Measurements from ENCODE around the gene PDCD6IP.
A peak's percentile ranks its signal among the peaks of the same experiment; 100 is the strongest.

Gene PDCD6IP

DNA sequence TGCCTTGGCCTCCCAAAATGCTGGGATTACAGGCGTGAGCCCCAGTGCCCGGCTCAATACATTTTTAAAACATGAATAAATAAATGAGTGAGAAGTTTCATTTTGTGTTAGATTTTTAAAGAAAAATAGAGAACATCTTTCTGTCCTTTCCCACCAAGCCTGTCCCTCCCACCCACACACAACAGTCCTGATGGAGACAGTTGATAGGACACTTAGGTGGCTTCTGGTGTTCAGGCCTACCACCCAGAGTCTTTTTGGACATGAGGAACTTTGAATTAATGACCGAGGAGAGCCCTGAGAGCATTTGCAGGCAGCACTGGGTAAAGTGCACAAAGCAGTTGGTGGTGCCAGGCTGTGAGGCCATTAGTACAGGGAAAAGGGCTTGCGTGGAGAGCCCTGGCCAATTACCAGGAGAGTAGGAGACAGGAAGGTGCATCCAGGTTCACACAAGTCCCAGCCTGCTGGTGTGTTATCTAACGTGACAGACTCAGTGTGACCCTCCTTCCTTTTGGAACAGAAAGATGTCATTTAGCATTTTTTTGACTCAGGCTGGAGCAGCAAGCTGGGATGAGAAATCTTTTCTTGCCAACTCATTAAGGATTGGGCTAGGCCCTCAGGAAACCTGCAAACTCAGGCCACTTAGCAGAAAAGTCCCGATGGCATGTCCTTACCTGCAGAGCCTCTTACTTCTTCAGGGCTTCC is 103.6 kb downstream of the PDCD6IP start:
- ChIA-PET POLR2A (no interaction called here), CTCF (no interaction called here)
- H3K4me3 ChIP-seq (ENCODE audit: low read depth, low read length): no peak overlapping the region
- no peak for DNase-seq (ENCODE audit: low read depth, low spot score)
- no peak for TF ChIP-seq CTCF (IDR thresholded peaks at IDR 0.05; ENCODE audit: insufficient read depth, low read length, missing control alignments)

DNA sequence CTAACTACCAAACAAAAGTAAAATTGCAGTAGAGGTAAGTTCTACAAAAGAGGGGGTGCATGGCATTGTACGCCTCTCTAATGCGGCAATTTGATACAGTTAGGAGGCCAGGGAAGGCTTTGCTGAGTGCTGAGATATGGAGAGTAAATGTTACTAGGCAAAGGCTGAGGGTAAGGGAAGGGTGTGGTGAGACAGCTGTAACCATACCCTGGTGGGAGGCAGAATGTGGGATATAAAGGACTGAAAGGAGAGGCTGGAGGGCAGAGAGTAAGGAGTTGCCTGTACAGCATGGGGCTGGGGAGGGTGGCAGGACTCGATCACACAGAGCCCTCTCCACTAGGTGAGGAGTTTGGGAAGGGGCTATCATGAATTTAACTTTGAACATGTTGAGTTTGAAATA is 106.3 kb downstream of the PDCD6IP start:
- no peak for TF ChIP-seq CTCF (IDR thresholded peaks at IDR 0.05; ENCODE audit: insufficient read depth, low read length, missing control alignments)
- ChIA-PET CTCF (no interaction called here), POLR2A (no interaction called here)
- DNase-seq (ENCODE audit: low read depth, low spot score): no peak
- H3K4me3 ChIP-seq (ENCODE audit: low read depth, low read length): no peak overlapping the region

DNA sequence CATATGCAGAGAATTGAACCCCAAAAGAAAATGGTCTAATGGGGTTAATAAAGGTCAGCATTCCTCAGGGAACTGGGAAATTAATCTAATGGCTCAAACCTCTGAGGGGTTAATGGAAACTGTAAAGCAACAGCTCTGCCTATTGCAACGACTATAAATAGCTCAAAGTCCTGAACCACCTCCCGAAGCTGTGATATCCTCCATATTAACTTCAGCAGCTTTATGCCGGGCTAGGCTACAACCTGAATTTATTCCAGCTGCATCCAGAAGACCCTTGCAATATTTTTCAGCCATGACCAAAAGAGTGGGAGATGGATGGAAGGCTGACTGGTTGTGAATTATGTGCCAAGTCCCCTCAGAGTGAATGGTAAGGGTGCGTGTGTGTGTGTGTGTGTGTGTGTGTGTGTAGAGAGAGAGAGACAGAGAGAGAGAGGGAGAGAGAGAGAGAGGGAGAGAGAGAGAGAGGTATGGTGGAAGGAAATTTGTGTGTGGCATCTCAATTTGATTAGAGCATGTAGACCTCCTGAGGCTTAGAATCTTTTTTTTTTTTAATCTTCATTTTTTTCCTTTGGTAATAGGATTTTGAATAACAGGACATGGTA is 109.9 kb downstream of the PDCD6IP start:
- no peak overlapping the region for H3K4me3 ChIP-seq (ENCODE audit: low read depth, low read length)
- CTCF ChIA-PET: interaction anchor here (1.2 kb wide), 1 partner anchor 24 kb away, joined by 3 read pairs; no protein-coding TSS in a partner anchor
- no peak for TF ChIP-seq CTCF (IDR thresholded peaks at IDR 0.05; ENCODE audit: insufficient read depth, low read length, missing control alignments)
- POLR2A ChIA-PET: no interaction called here
- DNase-seq (ENCODE audit: low read depth, low spot score): no peak

GRCh38 chr3:33909547-33909946 is 111.1 kb downstream of the PDCD6IP start:
- DNase-seq (ENCODE audit: low read depth, low spot score): no peak
- H3K4me3 ChIP-seq (ENCODE audit: low read depth, low read length): no peak overlapping the region
- ChIA-PET CTCF (interaction anchor here (1.2 kb wide), 1 partner anchor 26 kb away, joined by 3 read pairs; no protein-coding TSS in a partner anchor), POLR2A (no interaction called here)
- no peak for TF ChIP-seq CTCF (IDR thresholded peaks at IDR 0.05; ENCODE audit: insufficient read depth, low read length, missing control alignments)

DNA sequence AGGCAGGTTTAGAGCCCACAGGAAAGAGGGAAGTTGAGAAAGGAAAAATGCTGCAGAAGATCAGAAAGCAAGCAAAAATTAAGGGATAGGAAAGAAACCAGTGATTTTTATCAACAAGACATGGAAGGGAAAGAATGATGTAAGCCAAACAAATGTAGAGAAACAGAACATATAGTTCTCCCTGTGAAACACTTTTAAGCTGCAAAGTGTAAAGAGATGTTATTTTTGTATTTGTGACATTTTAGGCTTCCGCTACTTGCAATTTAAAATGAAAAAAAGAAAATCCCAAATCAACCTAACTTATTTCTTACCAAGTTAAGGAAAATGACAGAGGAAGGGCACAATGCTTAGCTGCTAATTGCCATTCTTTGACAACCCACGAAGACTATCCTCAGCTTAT is 111.6 kb downstream of the PDCD6IP start:
- TF ChIP-seq CTCF (IDR thresholded peaks at IDR 0.05; ENCODE audit: insufficient read depth, low read length, missing control alignments): no peak
- CTCF ChIA-PET: no interaction called here
- DNase-seq (ENCODE audit: low read depth, low spot score): no peak
- H3K4me3 ChIP-seq (ENCODE audit: low read depth, low read length): no peak overlapping the region
- POLR2A ChIA-PET: no interaction called here

- DNase-seq (ENCODE audit: low read depth, low spot score): peak; percentile 21
- no peak overlapping the region for H3K4me3 ChIP-seq (ENCODE audit: low read depth, low read length)
- POLR2A ChIA-PET: no interaction called here
- no peak for TF ChIP-seq CTCF (IDR thresholded peaks at IDR 0.05; ENCODE audit: insufficient read depth, low read length, missing control alignments)
- CTCF ChIA-PET: interaction anchor here (1.2 to 1.8 kb wide), 2 partner anchors 14 to 28 kb away, joined by 3 to 5 read pairs; no protein-coding TSS in a partner anchor
Measured at GRCh38 chr3:33911525-33912322, 113.3 kb downstream of the PDCD6IP start.

Data from AG04449 (cell line).